A549 treated with CORT108297 at 1 μM for 4 hours (cell line): ENCODE measurements around the gene TSPYL4. TPM values are rescaled to one million over a fixed set of nuclear protein-coding genes. Genes with fewer than 3 reads are reported as not detected.

ENCODE experiments used
- total RNA-seq: library from RNA; stranded (reverse); fragments of 200-300 nt; extraction: Qiagen RNA extraction; gene quantifications from 5 replicates; pipeline ENCODE4 v1.2.3, GENCODE V29; 2022

TSPYL4 gene
- 2.9 to 3.6 TPM (median 3.4 TPM) in 5 replicates for total RNA-seq

DNA sequence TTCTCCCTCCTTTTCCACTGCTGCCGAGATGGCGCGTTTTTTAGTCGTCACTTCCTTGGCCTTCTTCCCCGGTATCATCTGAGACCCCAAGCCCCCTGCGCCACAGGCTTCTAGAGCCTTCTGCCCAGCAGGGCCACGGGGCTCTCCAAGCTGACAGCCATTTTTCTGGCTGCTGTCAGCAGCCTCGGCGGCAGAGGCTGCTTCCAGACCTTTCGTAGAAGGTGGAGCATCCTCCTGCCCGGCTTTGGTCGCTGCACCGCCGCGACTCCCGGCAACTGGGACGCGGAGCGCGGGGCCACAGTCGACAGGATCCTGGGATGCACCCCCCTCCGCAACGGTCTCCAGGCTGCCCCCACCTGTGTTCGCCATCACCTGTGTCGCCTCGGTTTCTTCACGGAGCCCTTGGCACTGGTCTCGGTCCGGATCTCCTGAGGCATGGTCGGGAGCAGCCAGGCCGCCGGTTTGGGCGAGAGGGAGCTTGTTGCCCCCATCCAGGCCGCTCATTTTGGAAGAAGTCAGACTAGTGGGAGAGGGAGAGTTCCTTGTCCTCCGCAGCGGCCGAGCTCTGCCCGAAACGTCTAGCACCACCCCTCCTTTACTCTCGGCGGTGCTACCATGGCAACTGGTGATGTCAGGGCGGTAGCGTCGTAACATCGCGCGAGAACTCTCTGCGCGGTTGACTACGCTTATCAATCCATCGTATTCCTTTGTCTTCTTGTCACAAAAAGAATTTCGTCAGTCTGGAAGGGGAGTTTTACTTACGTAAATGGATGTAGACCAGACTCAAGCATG, at the start of gene TSPYL4:
TSS of gene TSPYL4 (minus strand) at position 571 of the 792 bp plus-strand sequence. CDS start at position 504, 67 bp downstream.

GRCh38 chr6:116279232-116280160, 25.6 kb upstream of the TSPYL4 start, which contains the start of gene TSPYL1:
Gene TSPYL1 (minus strand): TSS chr6:116279930. CDS start chr6:116279830, 100 bp downstream.

Other genes with a start within 250 kb of the TSPYL4 start
- gene FRK, start 193.2 kb downstream of the TSPYL4 start, total RNA-seq = 1.2 to 1.6 TPM (median 1.4 TPM) in 5 replicates
- gene NT5DC1, start 153.2 kb downstream of the TSPYL4 start, total RNA-seq = 22.7 to 30.2 TPM (median 28.4 TPM) in 5 replicates
- gene COL10A1, start 127.9 kb downstream of the TSPYL4 start, total RNA-seq = 0.02 TPM in 1 of 5 replicates, not detected in the others
- gene TSPYL1, start 25.9 kb upstream of the TSPYL4 start, total RNA-seq = 27.7 to 33.6 TPM (median 28.2 TPM) in 5 replicates
- 13.0 to 20.1 TPM (median 17.4 TPM) in 5 replicates for gene DSE, start 116.9 kb upstream of the TSPYL4 start, total RNA-seq
- gene CALHM6, start 207.3 kb upstream of the TSPYL4 start, total RNA-seq = 0.25 to 0.39 TPM in 2 of 5 replicates, not detected in the others